BLaER1 treated with 17β-estradiol and CSF1 and Interleukin-3, amounts not matched to agents 10 nM and 100 nM (cell line): ENCODE measurements around the gene CREBL2.
"Not testable (repeated sequence)": the region's sequence is repeated elsewhere in the genome, so short reads cannot be mapped to it uniquely, and the experiment has no call there.

ENCODE experiments used
- H3K27ac ChIP-seq, 11 experiments: shearing (Covaris generic); formaldehyde crosslinking; 2 replicates each; pipeline ENCODE4 v1.8.1; 2022
- H3K27me3 ChIP-seq, 11 experiments: shearing (Covaris generic); formaldehyde crosslinking; 2 replicates each; pipeline ENCODE4 v1.8.1; 2022
- H3K36me3 ChIP-seq, 11 experiments: shearing (Covaris generic); formaldehyde crosslinking; 2 replicates each; pipeline ENCODE4 v1.8.1; 2022
- H3K4me1 ChIP-seq, 10 experiments: shearing (Covaris generic); formaldehyde crosslinking; 2 replicates each; pipeline ENCODE4 v1.8.1; 2022
- H3K4me2 ChIP-seq, 11 experiments: shearing (Covaris generic); formaldehyde crosslinking; 2 replicates each; pipeline ENCODE4 v1.8.1; 2022
- H3K4me3 ChIP-seq, 10 experiments: shearing (Covaris generic); formaldehyde crosslinking; 2 replicates each; pipeline ENCODE4 v1.8.1; 2022
- H3K9ac ChIP-seq, 11 experiments: shearing (Covaris generic); formaldehyde crosslinking; 2 replicates each; pipeline ENCODE4 v1.8.1; 2022
- H3K9me3 ChIP-seq, 11 experiments: shearing (Covaris generic); formaldehyde crosslinking; replicated peaks in 1 of 11; 2 replicates each; pipeline ENCODE4 v1.8.1; 2022
- H4K20me1 ChIP-seq, 11 experiments: shearing (Covaris generic); formaldehyde crosslinking; 2 replicates each; pipeline ENCODE4 v1.8.1; 2022
- Cebpa-rat ChIP-seq, 11 experiments: shearing (Covaris generic); IDR thresholded peaks; 2 replicates each; pipeline ENCODE4 v1.8.1; 2022

Gene CREBL2

GRCh38 chr12:12645485-12645884 is 33.8 kb downstream of the CREBL2 start:
- H4K20me1 ChIP-seq = no peaks in the 10 kb centered on the region
- no peak overlapping the region for H3K27ac ChIP-seq
- H3K4me1 ChIP-seq = no peaks in the 10 kb centered on the region
- TF ChIP-seq Cebpa-rat (IDR thresholded peaks at IDR 0.05) = no peak
- peaks cover 27 to 88% (median 45%) of the 10 kb centered on the region in 11 experiments for H3K36me3 ChIP-seq
- H3K9me3 ChIP-seq = peaks cover 48 to 56% (median 54%) of the 10 kb centered on the region in 11 experiments
- no peak overlapping the region for H3K4me3 ChIP-seq
- no peak overlapping the region for H3K4me2 ChIP-seq
- H3K27me3 ChIP-seq = no peaks in the 10 kb centered on the region
- H3K9ac ChIP-seq = no peak overlapping the region

GRCh38 chr12:12645968-12646367 is 34.3 kb downstream of the CREBL2 start:
- H3K4me2 ChIP-seq, H3K27ac ChIP-seq: not testable (repeated sequence)
- H3K36me3 ChIP-seq = peaks cover 22 to 84% (median 40%) of the 10 kb centered on the region in 11 experiments

GRCh38 chr12:12646483-12647072 is 34.9 kb downstream of the CREBL2 start:
- Histone ChIP-seq H3K4me3 (no peak overlapping the region), H4K20me1 (no peaks in the 10 kb centered on the region), H3K9me3 (peaks cover 52 to 62% (median 59%) of the 10 kb centered on the region in 11 experiments), H3K4me2 (no peak overlapping the region), H3K27me3 (no peaks in the 10 kb centered on the region), H3K27ac (no peak overlapping the region), H3K4me1 (no peaks in the 10 kb centered on the region), H3K36me3 (peaks cover 20 to 77% (median 36%) of the 10 kb centered on the region in 11 experiments), H3K9ac (no peak overlapping the region)
- TF ChIP-seq Cebpa-rat (IDR thresholded peaks at IDR 0.05) = no peak

More at GRCh38 chr12:12645968-12646367, 34.3 kb downstream of the CREBL2 start:
- peaks cover 49 to 58% (median 54%) of the 10 kb centered on the region in 11 experiments for H3K9me3 ChIP-seq
- not testable (repeated sequence) for H3K9ac ChIP-seq, H4K20me1 ChIP-seq, H3K4me3 ChIP-seq, H3K27me3 ChIP-seq, H3K4me1 ChIP-seq

- peaks cover 56 to 72% (median 63%) of the 10 kb centered on the region in 11 experiments for H3K9me3 ChIP-seq
- H3K4me2 ChIP-seq = no peak overlapping the region
- no peaks in the 10 kb centered on the region for H4K20me1 ChIP-seq
- no peaks in the 10 kb centered on the region for H3K4me1 ChIP-seq
- H3K4me3 ChIP-seq = peak overlapping the region in 4 of 10 experiments; percentile 17 to 37 (median 25); a peak in 4 of 20 replicates
- peaks cover 8 to 60% (median 24%) of the 10 kb centered on the region in 11 experiments; a peak in 18 of 22 replicates for H3K36me3 ChIP-seq
- no peak overlapping the region for H3K27ac ChIP-seq
- TF ChIP-seq Cebpa-rat (IDR thresholded peaks at IDR 0.05) = no peak
- no peak overlapping the region for H3K9ac ChIP-seq
- H3K27me3 ChIP-seq = no peaks in the 10 kb centered on the region
Observed at GRCh38 chr12:12648284-12648683, 36.6 kb downstream of the CREBL2 start.

- Histone ChIP-seq H3K4me2 (no peak overlapping the region), H3K9ac (no peak overlapping the region)
Observed at GRCh38 chr12:12648951-12649650, 37.4 kb downstream of the CREBL2 start.

GRCh38 chr12:12651752-12652151 is 40.1 kb downstream of the CREBL2 start:
- Histone ChIP-seq H3K4me2 (no peak overlapping the region), H3K36me3 (peaks cover 0 to 26% (median 12%) of the 10 kb centered on the region in 11 experiments; a peak in 14 of 22 replicates), H3K9me3 (peaks cover 48 to 63% (median 55%) of the 10 kb centered on the region in 11 experiments), H3K27ac (no peak overlapping the region), H4K20me1 (no peaks in the 10 kb centered on the region), H3K9ac (no peak overlapping the region), H3K4me3 (no peak overlapping the region), H3K4me1 (peaks cover 6 to 23% (median 19%) of the 10 kb centered on the region in 10 experiments; a peak in 17 of 20 replicates), H3K27me3 (no peaks in the 10 kb centered on the region)
- no peak for TF ChIP-seq Cebpa-rat (IDR thresholded peaks at IDR 0.05)

More at GRCh38 chr12:12648951-12649650, 37.4 kb downstream of the CREBL2 start:
- TF ChIP-seq Cebpa-rat (IDR thresholded peaks at IDR 0.05) = no peak
- no peak overlapping the region for H3K4me3 ChIP-seq
- H3K9me3 ChIP-seq = peaks cover 56 to 76% (median 66%) of the 10 kb centered on the region in 11 experiments
- no peaks in the 10 kb centered on the region for H4K20me1 ChIP-seq
- peaks cover 3 to 52% (median 22%) of the 10 kb centered on the region in 11 experiments; a peak in 15 of 22 replicates for H3K36me3 ChIP-seq
- no peaks in the 10 kb centered on the region for H3K27me3 ChIP-seq
- no peak overlapping the region for H3K27ac ChIP-seq
- peaks cover 0 to 6% (median under 1%) of the 10 kb centered on the region in 10 experiments; a peak in 7 of 20 replicates for H3K4me1 ChIP-seq

- not testable (repeated sequence) for H3K4me3 ChIP-seq, H3K27ac ChIP-seq, H3K4me2 ChIP-seq, H3K9ac ChIP-seq, H3K27me3 ChIP-seq, H4K20me1 ChIP-seq
- peaks cover 0 to 17% (median 9%) of the 10 kb centered on the region in 11 experiments; a peak in 13 of 22 replicates for H3K36me3 ChIP-seq
- peaks cover 6 to 23% (median 19%) of the 10 kb centered on the region in 10 experiments; a peak in 17 of 20 replicates for H3K4me1 ChIP-seq
- H3K9me3 ChIP-seq = peaks cover 38 to 54% (median 45%) of the 10 kb centered on the region in 11 experiments
Observed at GRCh38 chr12:12652704-12653103, 41.0 kb downstream of the CREBL2 start.

GRCh38 chr12:12653922-12654321 is 42.2 kb downstream of the CREBL2 start:
- peak overlapping the region in 5 of 11 experiments; percentile 4 to 34 (median 18); a peak in 5 of 22 replicates for H3K4me2 ChIP-seq
- peaks cover 6 to 23% (median 19%) of the 10 kb centered on the region in 10 experiments; a peak in 17 of 20 replicates for H3K4me1 ChIP-seq
- H3K36me3 ChIP-seq = peaks cover 0 to 7% (median 3%) of the 10 kb centered on the region in 11 experiments; a peak in 5 of 22 replicates
- H3K27me3 ChIP-seq = no peaks in the 10 kb centered on the region
- no peak for TF ChIP-seq Cebpa-rat (IDR thresholded peaks at IDR 0.05)
- H3K9me3 ChIP-seq = peaks cover 26 to 42% (median 33%) of the 10 kb centered on the region in 11 experiments
- H3K4me3 ChIP-seq = no peak overlapping the region
- H3K9ac ChIP-seq = no peak overlapping the region
- H3K27ac ChIP-seq = no peak overlapping the region
- H4K20me1 ChIP-seq = no peaks in the 10 kb centered on the region
